PFSK-1 (cell line): Measurements from ENCODE around the gene GAB1.

Source experiments
- FOXP2 ChIP-seq: optimal IDR thresholded peaks from 2 replicates; pipeline ENCODE3; 2011; ENCODE audit warnings: borderline replicate concordance, control low read depth, inconsistent platforms; ENCODE audit not compliant: insufficient read depth; ENCODE audit errors: extremely low read length, extremely low read depth
- POLR2AphosphoS5 ChIP-seq: IDR thresholded peaks from 2 replicates; pipeline ENCODE4 v1.6.1; 2012; ENCODE audit warnings: low read depth, mild to moderate bottlenecking, control low read depth, low read length, moderate library complexity
- REST ChIP-seq, 2 experiments: IDR thresholded peaks; 2 replicates each; pipeline versions ENCODE4 v1.6.1 to v1.8.0; 2011 to 2012; ENCODE audit warnings: low read depth in 2 of 2, low read length in 2 of 2, control low read depth in 1 of 2, inconsistent platforms in 1 of 2, mild to moderate bottlenecking in 1 of 2, moderate library complexity in 1 of 2; ENCODE audit not compliant: insufficient read depth in 1 of 2
- SIN3A ChIP-seq: IDR thresholded peaks from 2 replicates; pipeline ENCODE4 v1.6.1; 2012; ENCODE audit warnings: mild to moderate bottlenecking, low read length, moderate library complexity, borderline replicate concordance; ENCODE audit not compliant: insufficient read depth
- TAF1 ChIP-seq: IDR thresholded peaks from 2 replicates; pipeline ENCODE4 v1.6.1; 2012; ENCODE audit warnings: low read length, control low read depth, borderline replicate concordance; ENCODE audit not compliant: insufficient read depth

DNA sequence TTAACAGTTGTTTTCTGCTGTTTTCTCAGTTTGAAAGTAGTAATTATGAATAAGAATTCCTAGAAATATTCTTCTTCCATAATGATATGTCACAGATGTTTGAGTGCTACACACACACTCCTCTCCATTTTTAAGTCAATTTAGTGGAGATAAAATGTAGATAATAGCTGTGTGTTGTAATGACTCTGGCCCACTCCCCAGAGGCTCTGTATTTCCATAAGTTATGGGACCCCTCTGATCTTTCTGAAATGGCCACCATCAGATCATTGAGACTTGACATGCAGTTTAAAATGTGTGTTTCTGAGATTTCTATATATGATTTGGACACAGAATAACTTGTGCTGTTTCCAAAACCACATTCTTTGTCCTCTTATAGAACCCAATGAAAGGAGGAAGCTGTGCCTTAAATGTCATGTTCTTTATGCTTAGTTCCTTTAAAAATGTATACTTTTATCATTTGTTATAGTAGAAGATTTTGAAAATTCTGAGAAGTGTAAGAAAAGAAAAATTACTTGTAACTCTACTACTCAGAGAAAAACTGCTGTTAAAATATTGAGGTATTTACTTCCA is 46.4 kb downstream of the GAB1 start:
- TF ChIP-seq POLR2AphosphoS5 (no peak), FOXP2 (no peak), SIN3A (no peak), REST (IDR thresholded peaks at IDR 0.05; ENCODE audit: insufficient read depth in 1 of 2, low read depth in 2 of 2, low read length in 2 of 2) (no peak), TAF1 (no peak)
